GM18498 (cell line): ENCODE data around the gene CEP57.
"Not testable (repeated sequence)": the region's sequence is repeated elsewhere in the genome, so short reads cannot be mapped to it uniquely, and the experiment has no call there.

Experiments
- ATAC-seq: cut with Tn5 transposase; IDR thresholded peaks from one replicate; pipeline ENCODE4 v1.9.1; 2021; ENCODE audit warnings: mild to moderate bottlenecking, moderate library complexity; ENCODE audit not compliant: unreplicated experiment

Gene CEP57

DNA sequence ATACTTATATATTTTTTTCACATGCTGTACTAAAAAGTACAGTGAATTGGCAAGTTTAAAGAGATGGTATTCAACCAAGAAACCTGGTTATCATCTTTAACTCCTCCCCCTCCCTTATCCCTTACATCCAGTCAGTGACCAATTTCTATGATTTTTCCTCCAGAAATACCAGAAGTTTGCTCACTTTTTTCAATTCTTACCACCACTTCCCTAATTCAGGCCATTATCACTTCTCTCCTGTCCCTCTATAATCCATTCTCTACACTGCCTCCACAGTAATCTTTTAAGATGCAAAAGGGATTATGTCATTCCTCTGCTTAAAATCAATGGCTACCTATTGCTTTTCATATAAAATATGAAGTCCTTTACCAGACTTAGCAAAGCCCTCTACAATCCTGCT is 62.8 kb downstream of the CEP57 start:
- no peak for ATAC-seq

DNA sequence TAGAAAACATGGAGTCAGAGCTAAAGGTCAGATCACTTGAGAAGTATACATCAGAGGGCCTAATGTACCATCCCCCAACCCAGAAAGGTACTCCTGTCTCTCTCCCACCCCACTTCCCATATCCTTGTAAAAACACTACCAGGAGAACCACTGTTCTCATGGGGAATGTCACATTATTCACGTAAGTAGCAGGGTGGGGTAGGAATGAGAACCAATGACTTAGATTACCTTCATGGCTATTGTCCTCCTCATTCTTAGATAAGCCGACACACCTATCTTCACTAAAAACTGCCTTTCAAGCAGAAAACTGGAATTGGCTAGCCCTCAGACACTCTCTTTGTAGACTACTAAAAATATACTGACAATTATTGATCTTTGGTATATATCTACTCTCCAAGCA is 63.6 kb downstream of the CEP57 start:
- no peak for ATAC-seq

DNA sequence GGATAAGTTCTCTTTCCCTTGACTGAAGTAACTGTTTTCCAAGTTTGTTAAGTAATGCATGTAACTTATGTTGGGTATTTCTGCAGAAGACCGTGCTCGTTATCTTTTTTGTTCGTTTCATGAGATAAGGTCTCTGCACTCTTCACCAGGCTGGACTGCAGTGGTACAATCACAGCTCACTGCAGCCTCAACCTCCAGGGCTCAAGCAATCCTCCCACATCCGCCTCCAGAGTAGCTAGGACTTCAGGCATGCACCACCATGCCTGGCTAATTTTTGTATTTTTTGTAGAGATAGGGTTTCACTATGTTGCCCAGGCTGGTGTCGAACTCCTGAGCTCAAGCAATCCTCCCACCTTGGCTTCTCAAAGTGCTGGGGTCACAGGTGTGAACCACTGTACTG is 64.1 kb downstream of the CEP57 start:
- not testable (repeated sequence) for ATAC-seq

DNA sequence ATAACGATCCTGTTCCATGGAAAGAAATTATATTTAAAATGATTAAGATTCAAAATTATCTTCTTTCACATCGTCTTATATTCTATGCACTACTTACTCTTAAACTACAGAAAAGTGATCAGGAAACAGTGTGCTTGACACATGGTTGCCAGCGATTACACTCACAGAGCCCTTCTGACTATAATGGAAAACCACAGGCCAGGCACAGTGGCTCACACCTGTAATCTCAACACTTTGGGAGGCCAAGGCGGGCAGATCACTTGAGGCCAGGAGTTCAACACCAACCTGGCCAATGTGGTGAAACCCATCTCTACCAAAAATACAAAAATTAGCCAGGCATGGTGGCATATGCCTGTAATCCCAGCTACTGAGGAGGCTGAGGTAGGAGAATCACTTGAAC is 69.7 kb downstream of the CEP57 start:
- ATAC-seq, result not testable (repeated sequence)

DNA sequence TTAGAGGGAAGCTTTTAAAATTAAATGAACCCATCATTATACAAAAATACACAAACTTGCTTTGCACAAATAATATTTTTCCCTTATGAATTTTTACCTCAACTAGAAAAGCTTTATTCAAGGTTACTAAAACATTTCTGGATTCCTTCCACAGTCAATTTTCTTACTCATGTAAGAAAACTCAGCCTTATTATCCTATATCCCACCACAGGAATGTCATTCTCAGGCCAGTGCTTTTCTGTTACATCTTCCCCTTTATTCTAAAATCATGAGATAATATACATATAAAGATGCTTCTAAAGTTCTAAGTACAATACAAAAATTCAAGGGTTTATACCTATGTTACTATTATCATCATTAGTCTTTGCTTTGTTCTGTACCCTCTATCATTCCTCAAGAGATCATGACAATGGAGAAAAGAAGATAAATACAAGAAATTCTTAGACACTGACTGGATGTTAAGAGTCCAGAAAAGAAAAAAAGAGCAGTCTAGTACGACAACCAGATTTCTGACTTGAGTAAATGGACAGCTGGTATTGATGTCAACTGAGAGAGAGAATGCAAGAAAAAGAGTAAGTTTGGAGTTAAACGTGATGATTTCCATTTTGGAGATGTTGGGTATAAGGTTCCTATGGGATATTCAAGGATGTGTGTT is 73.3 kb downstream of the CEP57 start:
- ATAC-seq, result no peak

DNA sequence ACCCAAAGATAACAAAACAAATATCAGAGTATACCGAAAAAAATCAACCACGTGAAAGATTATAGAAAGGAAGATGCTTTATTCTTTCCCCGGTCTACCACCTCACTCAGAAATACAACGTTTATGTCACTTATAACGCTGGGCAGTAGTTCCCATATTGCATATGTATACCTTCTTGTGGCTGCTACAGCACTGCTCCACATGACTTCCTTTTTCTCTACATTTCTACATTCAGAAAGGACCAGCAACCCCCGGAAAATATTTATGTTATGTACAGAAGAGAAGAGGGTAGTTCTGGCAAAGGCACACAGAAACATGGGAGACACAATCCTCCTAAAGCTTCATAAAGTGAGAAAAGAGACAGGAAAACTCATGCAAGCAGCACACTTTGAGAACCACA is 76.8 kb downstream of the CEP57 start:
- no peak for ATAC-seq

DNA sequence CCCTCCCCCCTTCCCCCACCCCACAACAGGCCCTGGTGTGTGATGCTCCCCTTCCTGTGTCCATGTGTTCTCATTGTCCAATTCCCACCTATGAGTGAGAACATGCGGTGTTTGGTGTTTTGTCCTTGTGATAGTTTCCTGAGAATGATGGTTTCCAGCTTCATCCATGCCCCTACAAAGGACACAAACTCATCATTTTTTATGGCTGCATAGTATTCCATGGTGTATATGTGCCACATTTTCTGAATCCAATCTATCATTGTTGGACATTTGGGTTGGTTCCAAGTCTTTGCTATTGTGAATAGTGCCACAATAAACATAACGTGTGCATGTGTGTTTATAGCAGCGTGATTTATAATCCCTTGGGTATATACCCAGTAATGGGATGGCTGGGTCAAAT is 80.6 kb downstream of the CEP57 start:
- ATAC-seq, result not testable (repeated sequence)

DNA sequence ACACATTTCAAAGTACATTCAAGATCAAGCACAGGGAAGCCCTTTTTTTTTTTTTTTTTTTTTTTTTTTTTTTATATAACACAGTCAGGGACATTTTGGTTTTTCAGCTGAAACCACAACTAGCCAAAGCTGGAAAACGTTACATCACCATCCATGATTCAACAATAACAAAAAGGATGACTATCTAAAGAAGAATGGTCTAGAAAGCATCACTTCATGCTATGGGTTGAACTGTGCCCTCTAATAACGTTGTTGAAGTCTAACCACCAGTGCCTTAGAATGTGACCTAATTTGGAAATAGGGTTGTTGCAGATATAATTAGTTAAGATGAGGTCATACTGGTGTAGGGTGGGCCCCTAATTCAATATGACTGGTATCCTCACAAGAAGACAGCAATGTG is 87.0 kb downstream of the CEP57 start:
- ATAC-seq, result no peak
